ENCODE results near the gene LCN15.

DNA sequence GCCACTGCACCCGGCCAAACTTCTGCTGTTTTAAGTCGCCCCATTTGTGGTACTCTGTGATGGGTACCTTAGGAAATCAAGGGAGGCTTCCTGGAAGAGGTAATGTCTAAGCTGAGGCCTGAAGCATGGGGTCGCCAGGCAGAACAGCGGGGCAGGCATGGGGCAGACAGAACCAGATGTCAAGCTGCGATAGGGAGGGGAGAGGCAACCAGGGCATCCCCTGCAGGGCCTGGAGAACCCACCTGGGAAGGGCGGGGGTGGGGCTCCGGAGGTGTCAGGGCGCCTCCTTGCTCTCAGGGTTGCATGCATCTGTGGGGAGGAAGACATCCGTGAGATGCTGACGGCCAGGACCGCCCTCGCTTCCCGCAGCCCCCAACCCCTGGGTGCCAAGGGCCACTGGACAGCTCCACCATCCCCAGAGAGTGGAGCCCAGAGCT, 2.8 kb downstream of the LCN15 start:
- TF ChIP-seq CTCF (IDR thresholded peaks at IDR 0.05; ENCODE audit: insufficient read depth, low read length, poor library complexity, severe bottlenecking) (no peak), EZH2phosphoT487 (conservative IDR thresholded peaks at IDR 0.05; ENCODE audit: low read length) (no peak)
